Kidney epithelial cell (primary cell): ENCODE results near the gene RNASEH1. TPM values are rescaled to one million over a fixed set of nuclear protein-coding genes. Genes with fewer than 3 reads are reported as not detected.

Source experiments
- DNase-seq: peaks from one replicate; pipeline ENCODE4 v3.0.0-alpha.2; 2010; ENCODE audit warnings: low read depth
- H3K27me3 ChIP-seq: 2 replicates; pipeline ENCODE4 v1.6.0; 2011; ENCODE audit warnings: low read length; ENCODE audit not compliant: control insufficient read depth, insufficient read depth
- H3K36me3 ChIP-seq: 2 replicates; pipeline ENCODE4 v1.5.1; 2011; ENCODE audit warnings: low read length; ENCODE audit not compliant: control insufficient read depth, insufficient read depth
- H3K4me3 ChIP-seq: 2 replicates; pipeline ENCODE4 v1.5.1; 2011; ENCODE audit warnings: low read depth, mild to moderate bottlenecking, control low read depth, low read length
- total RNA-seq: library from RNA; depleted of rRNA; stranded (reverse); fragments of >200 nt; gene quantifications from 2 replicates; pipeline ENCODE4 v1.2.3, GENCODE V29; 2015
- TF ChIP-seq, protein P1 (sequence below): IDR thresholded peaks from 2 replicates; pipeline ENCODE4 v1.5.1; 2011; ENCODE audit warnings: mild to moderate bottlenecking, moderate library complexity, low read length, control low read depth, inconsistent platforms; ENCODE audit not compliant: insufficient read depth, poor library complexity, severe bottlenecking

The RNASEH1 gene
- total RNA-seq, 1 donor from 2014 or later: 43.0 TPM

DNA sequence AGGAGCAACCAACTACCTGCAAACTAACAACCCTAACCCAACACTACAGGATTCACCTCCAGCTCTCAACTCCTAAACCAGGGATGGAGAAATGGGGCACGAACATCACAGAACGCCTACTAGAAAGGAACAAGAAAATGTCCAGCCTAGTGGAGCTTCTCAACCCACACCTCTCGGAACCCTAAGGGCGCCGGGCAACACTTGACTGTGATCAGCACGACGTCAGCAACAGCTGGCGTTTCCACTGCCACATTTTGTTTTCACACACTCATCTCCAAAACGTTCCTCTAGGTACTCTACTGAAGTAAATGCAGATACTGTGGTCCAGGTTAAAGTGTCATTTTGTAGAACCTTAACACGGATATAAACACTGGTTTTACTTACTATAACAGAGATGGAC lies 4.2 kb downstream of the RNASEH1 start:
- Histone ChIP-seq H3K36me3 (peaks cover 3% of the 10 kb centered on the region), H3K27me3 (no peaks in the 10 kb centered on the region), H3K4me3 (no peak overlapping the region)
- DNase-seq: no peak
- TF ChIP-seq, protein P1, sequence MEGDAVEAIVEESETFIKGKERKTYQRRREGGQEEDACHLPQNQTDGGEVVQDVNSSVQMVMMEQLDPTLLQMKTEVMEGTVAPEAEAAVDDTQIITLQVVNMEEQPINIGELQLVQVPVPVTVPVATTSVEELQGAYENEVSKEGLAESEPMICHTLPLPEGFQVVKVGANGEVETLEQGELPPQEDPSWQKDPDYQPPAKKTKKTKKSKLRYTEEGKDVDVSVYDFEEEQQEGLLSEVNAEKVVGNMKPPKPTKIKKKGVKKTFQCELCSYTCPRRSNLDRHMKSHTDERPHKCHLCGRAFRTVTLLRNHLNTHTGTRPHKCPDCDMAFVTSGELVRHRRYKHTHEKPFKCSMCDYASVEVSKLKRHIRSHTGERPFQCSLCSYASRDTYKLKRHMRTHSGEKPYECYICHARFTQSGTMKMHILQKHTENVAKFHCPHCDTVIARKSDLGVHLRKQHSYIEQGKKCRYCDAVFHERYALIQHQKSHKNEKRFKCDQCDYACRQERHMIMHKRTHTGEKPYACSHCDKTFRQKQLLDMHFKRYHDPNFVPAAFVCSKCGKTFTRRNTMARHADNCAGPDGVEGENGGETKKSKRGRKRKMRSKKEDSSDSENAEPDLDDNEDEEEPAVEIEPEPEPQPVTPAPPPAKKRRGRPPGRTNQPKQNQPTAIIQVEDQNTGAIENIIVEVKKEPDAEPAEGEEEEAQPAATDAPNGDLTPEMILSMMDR: no peak

DNA sequence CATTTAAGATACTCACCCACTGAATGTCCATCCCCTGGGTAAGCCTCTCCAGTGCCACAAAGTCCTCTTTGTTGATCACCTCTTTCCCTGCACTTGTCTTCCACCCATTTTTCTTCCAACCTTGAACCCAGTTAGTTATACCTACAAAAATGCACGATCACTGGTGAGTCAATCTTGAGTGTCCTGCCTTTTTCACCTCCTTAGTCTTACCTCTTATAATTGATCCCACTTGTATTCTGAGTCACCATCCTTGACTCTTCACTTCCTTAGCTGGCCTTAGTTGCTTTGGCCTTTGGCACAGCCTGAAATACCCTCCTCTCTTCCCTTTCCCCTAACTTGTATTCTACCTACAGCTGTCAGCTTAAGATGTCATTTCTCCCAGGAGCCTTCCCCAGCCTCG lies 10.2 kb downstream of the RNASEH1 start:
- peaks cover 4% of the 10 kb centered on the region for H3K36me3 ChIP-seq
- no peak for DNase-seq
- no peaks in the 10 kb centered on the region for H3K27me3 ChIP-seq
- H3K4me3 ChIP-seq: no peak overlapping the region
- TF ChIP-seq, protein P1: no peak

DNA sequence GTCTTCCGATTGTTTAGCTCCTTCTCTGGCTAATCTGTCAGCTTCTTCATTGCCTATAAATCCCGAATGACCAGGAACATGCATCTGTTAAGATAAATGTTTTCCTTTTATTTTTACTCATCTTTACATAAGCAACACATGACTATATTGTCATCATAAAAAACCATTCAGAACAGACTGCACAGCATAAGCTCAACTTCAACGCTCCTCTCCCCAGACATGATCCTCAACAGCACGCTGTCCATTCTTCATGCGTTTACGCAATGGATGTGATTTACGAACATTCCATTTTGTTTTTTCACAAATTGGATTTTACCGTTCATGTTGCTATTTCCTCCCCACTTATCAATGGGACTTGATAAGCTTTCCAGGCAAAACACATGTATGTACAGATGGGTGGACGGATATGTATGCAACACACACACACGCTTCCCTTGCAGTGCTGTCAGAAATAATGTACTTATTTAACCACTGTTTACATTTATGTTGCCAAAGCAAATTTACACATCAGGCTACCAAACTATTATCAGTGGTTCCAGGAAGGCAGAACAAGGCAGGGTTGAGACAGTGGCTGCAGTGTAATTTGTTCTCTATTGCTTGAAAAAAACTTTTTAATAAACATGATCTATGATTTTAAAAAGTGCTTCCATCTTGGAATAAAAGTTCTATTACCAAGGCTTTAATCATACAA lies 12.2 kb downstream of the RNASEH1 start:
- no peak overlapping the region for H3K4me3 ChIP-seq
- H3K36me3 ChIP-seq: peaks cover 2% of the 10 kb centered on the region
- no peaks in the 10 kb centered on the region for H3K27me3 ChIP-seq
- no peak for DNase-seq
- TF ChIP-seq, protein P1: no peak

DNA sequence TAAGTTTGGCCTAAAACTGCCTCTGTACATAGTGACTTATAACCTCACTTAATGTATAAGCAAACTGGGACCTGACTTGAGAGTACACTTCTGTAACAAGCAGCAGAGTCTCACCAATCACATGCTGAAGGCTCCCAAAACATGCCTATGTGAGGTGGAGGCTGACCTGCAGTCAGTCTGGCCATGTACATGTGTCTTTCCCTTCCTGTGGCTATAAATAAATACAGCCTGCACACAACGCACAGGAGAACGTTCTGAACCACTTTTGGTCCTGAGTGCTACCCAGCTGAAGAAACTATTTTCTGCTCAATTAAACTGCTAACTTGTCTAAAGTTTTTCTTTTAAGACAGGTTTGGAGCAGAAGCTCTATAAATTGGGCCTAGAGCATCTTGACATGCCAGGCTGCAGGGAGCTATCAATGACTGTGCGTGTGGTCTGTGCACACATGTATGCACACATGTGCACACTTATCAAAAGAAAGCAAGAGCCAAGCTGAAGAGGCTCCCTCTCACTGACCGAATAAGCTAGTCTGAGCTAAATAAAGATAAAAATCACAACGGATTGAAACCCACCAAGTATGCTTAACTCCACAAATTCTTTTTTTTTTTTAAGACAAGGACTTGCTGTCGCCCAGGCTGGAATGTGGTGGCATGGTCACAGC lies 15.0 kb downstream of the RNASEH1 start:
- peaks cover 2% of the 10 kb centered on the region for H3K36me3 ChIP-seq
- H3K4me3 ChIP-seq: no peak overlapping the region

DNA sequence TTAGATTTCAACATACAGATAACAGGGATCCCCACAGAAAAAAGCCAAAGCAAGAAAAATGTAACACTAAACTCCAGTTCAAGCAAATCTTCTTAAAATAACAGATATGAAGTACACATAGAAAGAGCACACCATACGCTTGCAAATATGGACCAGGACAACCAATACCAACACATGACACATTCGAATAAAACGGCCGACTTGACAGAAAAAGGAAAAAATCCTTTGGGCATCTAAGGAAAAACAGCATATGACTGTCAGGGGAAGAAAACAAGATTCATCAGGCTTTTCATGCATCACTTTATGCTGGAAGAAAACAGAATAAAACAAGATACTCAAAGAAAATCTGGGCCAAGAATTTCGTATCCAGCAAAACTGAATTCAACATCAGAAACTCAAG lies 16.0 kb downstream of the RNASEH1 start:
- no peak for DNase-seq
- Histone ChIP-seq H3K27me3 (no peaks in the 10 kb centered on the region), H3K4me3 (no peak overlapping the region), H3K36me3 (peaks cover 2% of the 10 kb centered on the region)
- TF ChIP-seq, protein P1: no peak

More for the DNA sequence above, 15.0 kb downstream of the RNASEH1 start:
- TF ChIP-seq, protein P1: no peak
- H3K27me3 ChIP-seq: no peaks in the 10 kb centered on the region
- DNase-seq: no peak
